ENCODE measurements around the gene IL1RAPL1. TPM values are rescaled to one million over a fixed set of nuclear protein-coding genes. Genes with fewer than 3 reads are reported as not detected.

The IL1RAPL1 gene
- total and polyA plus RNA-seq, 5 donors, result 0.48 to 3.1 (median 2.4) TPM

DNA sequence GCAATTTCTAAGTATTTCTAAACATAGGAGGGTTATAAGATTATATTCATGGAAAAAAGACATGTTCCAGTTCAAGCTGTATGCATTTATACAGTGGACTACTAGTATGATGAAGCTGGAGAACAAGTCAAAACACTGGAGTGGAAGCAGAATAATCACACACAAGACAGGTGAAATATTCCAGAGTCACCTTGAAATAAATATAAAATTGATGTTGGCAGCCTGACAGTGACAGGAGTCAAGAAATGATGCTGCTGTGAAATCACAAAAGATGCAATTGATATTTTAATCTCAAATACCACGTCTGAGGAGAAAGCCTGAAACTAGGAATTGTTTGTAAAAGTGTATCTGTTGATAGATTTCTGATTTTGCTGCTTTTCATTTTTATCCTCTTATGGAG, 667.3 kb downstream of the IL1RAPL1 start:
- no peak for DNase-seq
- 58% methylated on average over 1 of the region's 1 CpG for WGBS
- H3K27me3 ChIP-seq (ENCODE audit: control insufficient read depth, insufficient read depth), result no peaks in the 10 kb centered on the region
- H3K4me1 ChIP-seq (ENCODE audit: control insufficient read depth, insufficient read depth, low read length), result no peaks in the 10 kb centered on the region
- intact Hi-C loops (cut with DNase I), result no loop called here
- H3K9me3 ChIP-seq (ENCODE audit: control insufficient read depth, low read length), result no peaks in the 10 kb centered on the region
- H3K4me3 ChIP-seq (ENCODE audit: low read length), result no peak overlapping the region
- no peak overlapping the region for H3K27ac ChIP-seq (ENCODE audit: low read length)
- ATAC-seq, result no peak

DNA sequence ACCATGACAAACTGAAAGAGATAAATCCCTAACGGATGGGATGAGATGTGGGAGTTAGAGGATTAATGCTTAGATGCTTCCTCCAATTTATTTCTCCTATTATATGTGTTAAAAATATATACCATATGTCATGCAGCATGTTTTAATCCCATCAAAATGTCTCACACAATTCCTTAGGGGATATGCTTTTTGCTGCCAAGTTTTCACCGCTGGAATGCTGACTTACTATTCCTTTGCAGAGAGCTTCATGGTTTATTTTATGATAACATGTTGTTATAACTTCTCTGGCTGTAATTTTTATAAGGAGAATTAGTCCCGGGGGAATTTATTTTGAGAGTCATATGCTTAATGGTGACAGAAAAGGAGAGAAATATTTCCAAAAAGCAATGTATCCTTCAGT, 670.3 kb downstream of the IL1RAPL1 start:
- intact Hi-C loops (cut with DNase I), result no loop called here
- H3K4me3 ChIP-seq (ENCODE audit: low read length), result no peak overlapping the region

DNA sequence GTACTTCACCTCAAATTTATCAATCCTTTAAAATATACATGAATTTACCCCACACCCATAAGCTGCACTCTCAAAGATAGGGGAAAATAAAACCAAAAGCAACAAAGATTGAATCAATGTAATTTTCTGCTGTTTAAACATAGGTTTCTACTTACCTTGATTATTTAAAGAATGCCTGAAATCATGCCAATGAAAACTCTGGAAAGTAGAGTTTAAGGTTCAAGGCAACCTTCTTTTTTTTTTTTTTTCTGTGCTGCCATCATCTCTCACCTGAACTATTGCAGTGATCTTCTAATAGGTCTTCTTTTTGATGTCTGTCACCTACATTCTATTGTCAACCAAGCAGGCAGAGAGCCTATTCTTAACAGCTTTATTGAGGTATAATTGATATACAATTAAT, 682.1 kb downstream of the IL1RAPL1 start:
- ATAC-seq (no peak), DNase-seq (no peak)
- intact Hi-C loops (cut with DNase I), result no loop called here
- H3K4me3 ChIP-seq (ENCODE audit: low read length), result no peak overlapping the region
- no peaks in the 10 kb centered on the region for H3K9me3 ChIP-seq (ENCODE audit: control insufficient read depth, low read length)
- no peak overlapping the region for H3K27ac ChIP-seq (ENCODE audit: low read length)
- no peaks in the 10 kb centered on the region for H3K27me3 ChIP-seq (ENCODE audit: control insufficient read depth, insufficient read depth)
- no peaks in the 10 kb centered on the region for H3K4me1 ChIP-seq (ENCODE audit: control insufficient read depth, insufficient read depth, low read length)

More for the DNA sequence above, 670.3 kb downstream of the IL1RAPL1 start:
- WGBS, result 12% methylated on average over 3 of the region's 3 CpGs
- H3K4me1 ChIP-seq (ENCODE audit: control insufficient read depth, insufficient read depth, low read length), result no peaks in the 10 kb centered on the region
- H3K27ac ChIP-seq (ENCODE audit: low read length), result no peak overlapping the region
- H3K9me3 ChIP-seq (ENCODE audit: control insufficient read depth, low read length), result no peaks in the 10 kb centered on the region
- no peaks in the 10 kb centered on the region for H3K27me3 ChIP-seq (ENCODE audit: control insufficient read depth, insufficient read depth)
- DNase-seq (no peak), ATAC-seq (no peak)

DNA sequence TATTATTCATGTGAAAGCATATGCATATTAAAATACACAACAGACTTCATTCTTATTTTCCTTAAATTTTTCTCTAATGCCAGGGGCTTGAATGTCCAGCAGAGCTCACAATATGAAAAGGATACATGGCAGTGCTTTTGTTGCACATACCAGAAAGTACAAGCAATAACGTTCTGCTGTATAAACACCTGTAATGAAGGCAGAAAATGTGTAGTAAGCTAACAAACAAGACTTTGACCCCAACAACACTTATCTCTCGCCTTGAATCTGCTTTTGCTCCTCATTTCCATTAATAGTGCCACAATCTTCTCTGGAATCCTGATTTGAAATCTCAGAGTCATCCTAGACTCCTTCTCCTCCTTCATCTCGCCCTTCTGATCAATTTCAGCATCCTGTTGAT, 687.3 kb downstream of the IL1RAPL1 start:
- intact Hi-C loops (cut with DNase I), result no loop called here
- DNase-seq, result no peak

DNA sequence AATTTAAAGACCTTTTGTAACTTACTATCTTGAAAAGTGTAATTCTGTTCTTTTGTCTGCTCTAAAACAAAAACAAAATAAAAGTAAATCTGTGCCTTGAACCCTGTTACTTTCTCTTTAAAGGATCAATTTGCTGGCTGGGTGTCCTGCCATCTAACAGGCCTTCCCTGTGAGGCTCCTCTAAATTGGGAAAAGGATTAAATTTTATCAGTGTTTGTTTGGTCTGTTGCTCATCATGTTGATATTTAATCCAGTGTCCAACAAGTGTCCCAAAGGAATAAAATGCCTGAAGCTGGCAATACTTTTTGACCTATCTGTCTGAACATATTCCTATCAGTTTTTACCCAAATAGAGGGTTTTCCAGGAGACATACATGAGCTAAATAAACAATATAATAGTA, 688.7 kb downstream of the IL1RAPL1 start:
- ATAC-seq, result no peak

More for the DNA sequence above, 687.3 kb downstream of the IL1RAPL1 start:
- no peaks in the 10 kb centered on the region for H3K4me1 ChIP-seq (ENCODE audit: control insufficient read depth, insufficient read depth, low read length)
- H3K4me3 ChIP-seq (ENCODE audit: low read length), result no peak overlapping the region
- no peak for ATAC-seq
- no peaks in the 10 kb centered on the region for H3K27me3 ChIP-seq (ENCODE audit: control insufficient read depth, insufficient read depth)
- 61% methylated on average over 3 of the region's 3 CpGs for WGBS
- H3K9me3 ChIP-seq (ENCODE audit: control insufficient read depth, low read length), result no peaks in the 10 kb centered on the region
- H3K27ac ChIP-seq (ENCODE audit: low read length), result no peak overlapping the region

DNA sequence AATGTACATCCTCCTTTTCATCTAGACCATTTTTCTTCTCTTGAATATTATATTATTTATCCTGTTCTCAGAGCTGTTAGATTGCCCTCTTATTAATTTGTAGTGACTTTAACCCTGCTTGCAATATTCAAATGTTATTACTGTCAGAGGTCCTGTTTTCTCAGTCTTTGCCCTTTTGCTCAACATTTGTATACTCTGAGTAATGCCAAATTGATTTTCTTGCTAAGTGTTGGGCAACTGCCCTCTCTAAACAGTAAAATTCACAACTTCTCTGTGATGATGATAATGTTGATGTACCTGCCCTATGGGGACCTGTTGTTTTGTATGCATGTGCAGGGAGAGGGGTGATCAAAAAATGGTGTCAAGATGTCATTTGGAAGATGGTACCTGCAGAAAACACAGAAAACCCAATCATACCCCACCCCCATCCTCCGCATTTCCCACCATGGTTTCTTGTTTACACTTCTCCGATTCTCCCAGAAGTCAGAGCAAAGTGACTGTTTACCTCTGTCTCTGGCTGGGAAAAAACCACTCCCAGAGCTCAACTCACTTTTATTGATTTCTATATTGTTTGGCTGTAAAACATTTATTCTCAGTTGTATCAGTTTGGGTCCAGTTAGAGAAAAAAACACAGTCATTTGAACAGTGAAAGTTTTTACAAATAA, 694.0 kb downstream of the IL1RAPL1 start:
- 95% methylated on average over 2 of the region's 2 CpGs for WGBS
- no peak for ATAC-seq
- H3K4me1 ChIP-seq (ENCODE audit: control insufficient read depth, insufficient read depth, low read length), result no peaks in the 10 kb centered on the region

More for the DNA sequence above, 688.7 kb downstream of the IL1RAPL1 start:
- Histone ChIP-seq H3K4me3 (ENCODE audit: low read length) (no peak overlapping the region), H3K27me3 (ENCODE audit: control insufficient read depth, insufficient read depth) (no peaks in the 10 kb centered on the region), H3K9me3 (ENCODE audit: control insufficient read depth, low read length) (no peaks in the 10 kb centered on the region), H3K27ac (ENCODE audit: low read length) (no peak overlapping the region), H3K4me1 (ENCODE audit: control insufficient read depth, insufficient read depth, low read length) (no peaks in the 10 kb centered on the region)
- DNase-seq, result no peak
- intact Hi-C loops (cut with DNase I), result no loop called here

DNA sequence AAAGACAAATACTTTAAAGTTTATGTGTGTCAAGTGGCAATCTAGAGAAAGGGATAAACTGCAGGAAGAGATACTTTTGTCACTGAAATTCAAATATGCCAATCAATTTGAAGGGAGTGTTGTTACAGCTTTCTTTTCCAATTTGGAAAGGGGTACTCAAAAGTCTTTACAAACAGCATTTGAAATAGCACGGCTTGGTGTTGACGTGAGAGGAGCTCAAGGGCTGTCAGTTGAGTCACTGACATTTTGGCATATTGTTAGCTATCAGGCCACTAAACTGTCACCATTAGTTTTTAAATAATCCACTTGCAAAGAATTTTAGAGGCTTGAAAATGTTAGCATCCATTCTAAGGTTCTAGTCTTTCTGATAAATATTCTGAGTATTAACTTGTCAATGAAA, 698.4 kb downstream of the IL1RAPL1 start:
- intact Hi-C loops (cut with DNase I), result no loop called here
- peak in 1 of 2 donors; percentile 40 for ATAC-seq

More for the DNA sequence above, 694.0 kb downstream of the IL1RAPL1 start:
- intact Hi-C loops (cut with DNase I), result no loop called here
- Histone ChIP-seq H3K27me3 (ENCODE audit: control insufficient read depth, insufficient read depth) (no peaks in the 10 kb centered on the region), H3K4me3 (ENCODE audit: low read length) (no peak overlapping the region), H3K9me3 (ENCODE audit: control insufficient read depth, low read length) (no peaks in the 10 kb centered on the region), H3K27ac (ENCODE audit: low read length) (no peak overlapping the region)
- DNase-seq, result no peak

DNA sequence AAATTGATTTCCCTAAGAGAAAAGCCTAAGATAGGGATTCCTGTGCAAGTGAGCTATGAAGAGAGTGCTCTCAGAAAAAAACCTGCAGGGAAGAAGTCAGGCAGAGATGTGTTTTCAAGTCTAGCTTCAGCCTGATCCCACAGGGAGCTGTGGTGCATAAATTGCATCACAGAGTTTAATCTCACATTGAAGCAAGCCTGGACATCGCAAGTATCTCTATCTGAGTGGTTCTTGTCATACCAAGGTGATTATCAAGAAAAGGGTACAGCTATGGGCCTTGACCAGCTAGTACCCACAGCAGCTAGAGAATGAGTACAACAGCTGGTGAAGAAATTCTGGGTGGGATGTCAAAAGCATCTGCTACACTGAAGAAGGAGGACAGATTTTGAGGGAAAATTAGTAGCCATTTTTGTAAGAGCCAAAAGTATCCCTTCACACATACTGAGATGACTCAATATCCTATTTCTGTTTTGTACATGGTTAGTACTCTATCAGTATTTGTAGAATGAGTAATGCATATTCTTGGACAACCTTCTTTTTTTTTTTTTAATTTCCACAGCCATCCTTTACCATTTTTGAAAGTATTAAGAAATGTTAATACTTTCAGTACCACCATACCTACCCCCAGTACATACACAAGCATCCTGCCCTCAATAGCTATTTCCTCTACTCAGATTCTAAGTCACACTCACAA, 708.9 kb downstream of the IL1RAPL1 start:
- H3K4me1 ChIP-seq (ENCODE audit: control insufficient read depth, insufficient read depth, low read length), result no peaks in the 10 kb centered on the region
- DNase-seq (no peak), ATAC-seq (no peak)
- intact Hi-C loops (cut with DNase I), result no loop called here
- H3K27ac ChIP-seq (ENCODE audit: low read length), result no peak overlapping the region
- 48% methylated on average over 1 of the region's 1 CpG for WGBS
- H3K9me3 ChIP-seq (ENCODE audit: control insufficient read depth, low read length), result no peaks in the 10 kb centered on the region
- no peak overlapping the region for H3K4me3 ChIP-seq (ENCODE audit: low read length)
- no peaks in the 10 kb centered on the region for H3K27me3 ChIP-seq (ENCODE audit: control insufficient read depth, insufficient read depth)

More for the DNA sequence above, 698.4 kb downstream of the IL1RAPL1 start:
- peak in 1 of 3 donors; percentile 14 for DNase-seq
- no peak overlapping the region for H3K27ac ChIP-seq (ENCODE audit: low read length)
- no peaks in the 10 kb centered on the region for H3K4me1 ChIP-seq (ENCODE audit: control insufficient read depth, insufficient read depth, low read length)
- H3K9me3 ChIP-seq (ENCODE audit: control insufficient read depth, low read length), result no peaks in the 10 kb centered on the region
- no peak overlapping the region for H3K4me3 ChIP-seq (ENCODE audit: low read length)
- 43% methylated on average over 2 of the region's 2 CpGs for WGBS
- H3K27me3 ChIP-seq (ENCODE audit: control insufficient read depth, insufficient read depth), result no peaks in the 10 kb centered on the region

DNA sequence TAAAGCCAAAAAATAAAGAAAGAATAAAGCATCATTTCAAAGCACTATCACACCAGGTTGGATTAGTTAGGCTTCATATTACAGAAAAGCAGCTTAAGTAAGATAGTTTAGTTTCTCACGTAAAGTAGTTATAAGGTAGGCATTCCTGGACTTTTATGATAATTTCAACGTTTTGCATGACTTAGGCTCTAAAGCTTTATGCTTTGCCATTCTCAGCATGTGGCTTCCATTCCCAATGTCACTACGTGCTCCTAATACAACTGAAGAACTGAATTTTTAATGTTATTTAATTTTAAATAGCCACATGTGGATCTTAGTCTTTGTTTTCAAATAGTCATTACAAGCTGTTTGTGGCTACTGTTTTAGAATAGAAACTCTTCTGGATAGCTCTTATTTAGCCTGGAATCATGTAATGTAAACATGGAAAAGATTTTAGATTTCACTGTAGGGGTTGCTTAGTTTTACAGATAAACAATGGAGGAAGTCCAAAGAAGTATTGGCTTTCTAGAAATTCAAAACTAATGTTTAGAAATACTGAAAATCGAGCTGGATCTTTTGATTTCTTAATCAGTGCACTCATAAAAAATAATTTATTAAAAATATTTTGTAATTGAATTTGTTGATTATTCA, 710.0 kb downstream of the IL1RAPL1 start:
- Histone ChIP-seq H3K27ac (ENCODE audit: low read length) (no peak overlapping the region), H3K27me3 (ENCODE audit: control insufficient read depth, insufficient read depth) (no peaks in the 10 kb centered on the region), H3K4me1 (ENCODE audit: control insufficient read depth, insufficient read depth, low read length) (no peaks in the 10 kb centered on the region), H3K9me3 (ENCODE audit: control insufficient read depth, low read length) (no peaks in the 10 kb centered on the region), H3K4me3 (ENCODE audit: low read length) (no peak overlapping the region)
- DNase-seq, result no peak
- ATAC-seq, result no peak
- intact Hi-C loops (cut with DNase I), result no loop called here
- 63% methylated on average over 4 of the region's 4 CpGs for WGBS

DNA sequence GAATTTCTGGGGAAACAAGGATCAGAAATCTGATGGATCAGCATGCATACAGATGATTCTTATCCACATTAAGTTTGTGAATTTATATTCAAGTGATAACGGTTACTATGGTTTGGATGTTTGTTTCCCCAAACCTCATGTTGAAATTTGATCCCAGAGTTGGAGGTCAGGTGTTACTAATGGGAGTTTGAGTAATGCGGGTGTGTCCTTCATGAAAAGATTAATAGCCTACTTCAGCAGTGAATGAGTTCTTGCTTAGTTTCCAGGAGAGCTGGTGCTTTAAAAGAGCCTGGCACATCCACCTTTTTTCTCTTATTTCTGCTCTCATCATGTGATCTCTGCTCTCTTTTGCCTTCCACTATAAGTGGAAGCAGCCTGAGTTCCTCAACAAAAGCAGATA, 712.4 kb downstream of the IL1RAPL1 start:
- Histone ChIP-seq H3K9me3 (ENCODE audit: control insufficient read depth, low read length) (no peaks in the 10 kb centered on the region), H3K4me3 (ENCODE audit: low read length) (no peak overlapping the region), H3K27me3 (ENCODE audit: control insufficient read depth, insufficient read depth) (no peaks in the 10 kb centered on the region), H3K27ac (ENCODE audit: low read length) (no peak overlapping the region), H3K4me1 (ENCODE audit: control insufficient read depth, insufficient read depth, low read length) (no peaks in the 10 kb centered on the region)
- intact Hi-C loops (cut with DNase I), result no loop called here
- WGBS, result 92% methylated on average over 2 of the region's 2 CpGs
- no peak for ATAC-seq
- DNase-seq, result no peak

DNA sequence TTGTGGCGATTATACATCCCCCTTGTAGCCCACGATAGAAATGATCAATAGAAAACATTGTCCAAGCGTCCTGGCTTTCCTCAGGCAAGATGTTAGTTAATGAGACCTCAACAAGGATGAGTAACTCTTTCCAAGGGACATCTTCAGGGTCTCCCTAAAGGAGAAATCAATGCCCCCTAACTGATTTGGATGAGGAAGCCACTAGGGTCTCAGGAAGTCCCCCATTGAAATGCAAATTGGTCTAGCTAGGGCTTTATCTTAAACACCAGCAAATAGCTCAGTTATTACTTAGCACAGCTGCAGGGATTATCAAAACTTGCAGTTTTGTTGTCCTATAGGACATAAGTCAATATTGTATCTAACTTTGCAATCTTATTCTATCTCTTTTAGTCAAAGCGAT, 721.5 kb downstream of the IL1RAPL1 start:
- Histone ChIP-seq H3K9me3 (ENCODE audit: control insufficient read depth, low read length) (no peaks in the 10 kb centered on the region), H3K4me1 (ENCODE audit: control insufficient read depth, insufficient read depth, low read length) (no peaks in the 10 kb centered on the region), H3K4me3 (ENCODE audit: low read length) (no peak overlapping the region), H3K27ac (ENCODE audit: low read length) (no peak overlapping the region), H3K27me3 (ENCODE audit: control insufficient read depth, insufficient read depth) (no peaks in the 10 kb centered on the region)
- intact Hi-C loops (cut with DNase I), result no loop called here
- no peak for ATAC-seq
- WGBS, result 71% methylated on average over 4 of the region's 4 CpGs
- DNase-seq, result no peak

All from right cardiac atrium (tissue), 5 donors.